Embryonic facial prominence (tissue), 1 donor: ENCODE results near the gene OSBPL10.

Source experiments
- DNase-seq: peaks from one replicate; pipeline ENCODE4 v3.0.0-alpha.2; 2016; ENCODE audit errors: extremely low spot score

The OSBPL10 gene

GRCh38 chr3:31853580-31853979, 127.5 kb downstream of the OSBPL10 start:
- DNase-seq, result no peak

DNA sequence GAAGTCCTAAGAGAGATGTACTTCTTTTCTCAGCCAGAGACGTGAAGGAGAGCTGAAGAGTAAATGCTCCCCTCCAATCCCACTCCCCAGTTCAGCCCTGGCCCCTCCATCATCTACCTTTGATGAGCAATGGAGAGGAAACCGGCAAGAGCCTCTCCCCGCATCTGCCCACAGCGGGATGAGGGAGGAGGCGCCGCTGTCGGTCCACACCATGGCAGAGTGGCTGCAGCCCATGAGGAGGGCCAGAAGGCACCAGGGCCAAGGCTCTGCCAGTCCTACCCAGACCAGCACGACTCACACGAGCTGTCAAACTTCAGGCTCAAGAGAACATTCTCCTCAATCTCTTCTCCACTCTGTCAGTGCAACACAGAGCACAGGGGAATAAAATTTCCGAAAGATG, 129.8 kb downstream of the OSBPL10 start:
- no peak for DNase-seq

GRCh38 chr3:31848911-31849310, 132.2 kb downstream of the OSBPL10 start:
- DNase-seq, result no peak

GRCh38 chr3:31848163-31848818, 132.8 kb downstream of the OSBPL10 start:
- no peak for DNase-seq

GRCh38 chr3:31847760-31848159, 133.3 kb downstream of the OSBPL10 start:
- no peak for DNase-seq

- DNase-seq, result no peak
Observed at GRCh38 chr3:31841515-31841914, 139.5 kb downstream of the OSBPL10 start.

- no peak for DNase-seq
Observed at GRCh38 chr3:31840252-31840651, 140.8 kb downstream of the OSBPL10 start.

DNA sequence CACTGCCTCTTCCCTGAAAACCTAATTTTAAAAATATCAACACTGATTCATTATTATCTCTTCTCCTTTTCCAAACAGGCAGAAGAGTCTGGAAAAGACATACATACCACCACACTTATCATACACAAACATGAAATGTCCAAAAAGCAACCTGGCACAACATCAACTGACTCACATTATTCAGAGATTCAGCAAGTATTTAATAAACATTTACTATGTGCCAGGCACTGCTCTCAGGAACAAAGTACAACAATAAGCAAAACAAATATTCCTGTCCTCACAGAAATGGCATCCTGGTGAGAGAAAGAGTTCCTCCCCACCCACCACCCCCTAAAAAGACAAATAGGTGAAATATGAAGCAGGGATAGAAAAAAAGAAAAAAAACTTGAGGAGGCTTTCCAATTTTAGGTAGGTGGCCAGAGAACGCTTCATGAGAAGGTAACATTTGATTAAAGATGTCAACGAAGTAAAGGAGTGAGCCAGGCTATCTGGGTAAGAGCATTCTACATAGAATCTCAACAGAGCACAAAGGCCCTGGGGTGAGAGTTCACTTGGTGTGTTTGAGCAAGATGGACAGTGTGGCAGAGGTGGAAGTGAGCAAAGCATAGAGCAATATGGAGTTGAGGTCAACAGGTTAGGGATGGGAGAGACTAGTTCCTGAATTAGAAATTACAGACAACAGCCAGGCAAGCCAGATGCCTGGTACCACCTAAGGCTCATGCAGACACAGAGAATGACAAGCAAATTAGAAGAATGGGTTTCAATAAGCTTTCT, 141.7 kb downstream of the OSBPL10 start:
- no peak for DNase-seq

- no peak for DNase-seq
Observed at GRCh38 chr3:31836131-31837075, 144.7 kb downstream of the OSBPL10 start.

GRCh38 chr3:31833391-31834190, 147.5 kb downstream of the OSBPL10 start:
- no peak for DNase-seq

GRCh38 chr3:31832551-31832950, 148.5 kb downstream of the OSBPL10 start:
- DNase-seq, result no peak

DNA sequence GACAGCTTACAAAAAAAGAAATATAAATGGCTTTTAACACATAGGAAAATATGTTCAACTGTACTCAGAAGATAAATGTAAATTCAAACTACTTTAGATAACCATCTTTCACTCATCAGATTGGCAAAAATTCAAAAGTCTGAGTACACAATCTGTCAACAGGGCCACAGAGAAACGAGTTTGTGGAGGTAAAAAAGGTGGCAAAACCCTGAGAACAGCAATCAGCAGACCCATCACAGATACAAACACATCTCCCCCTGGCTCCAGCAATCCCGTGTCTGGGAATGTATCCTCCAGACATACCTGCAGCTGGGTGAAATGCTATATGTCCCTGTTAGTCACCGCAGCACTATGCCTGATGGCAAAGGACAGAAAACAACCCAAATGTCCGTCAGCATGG, 149.5 kb downstream of the OSBPL10 start:
- DNase-seq, result no peak

DNA sequence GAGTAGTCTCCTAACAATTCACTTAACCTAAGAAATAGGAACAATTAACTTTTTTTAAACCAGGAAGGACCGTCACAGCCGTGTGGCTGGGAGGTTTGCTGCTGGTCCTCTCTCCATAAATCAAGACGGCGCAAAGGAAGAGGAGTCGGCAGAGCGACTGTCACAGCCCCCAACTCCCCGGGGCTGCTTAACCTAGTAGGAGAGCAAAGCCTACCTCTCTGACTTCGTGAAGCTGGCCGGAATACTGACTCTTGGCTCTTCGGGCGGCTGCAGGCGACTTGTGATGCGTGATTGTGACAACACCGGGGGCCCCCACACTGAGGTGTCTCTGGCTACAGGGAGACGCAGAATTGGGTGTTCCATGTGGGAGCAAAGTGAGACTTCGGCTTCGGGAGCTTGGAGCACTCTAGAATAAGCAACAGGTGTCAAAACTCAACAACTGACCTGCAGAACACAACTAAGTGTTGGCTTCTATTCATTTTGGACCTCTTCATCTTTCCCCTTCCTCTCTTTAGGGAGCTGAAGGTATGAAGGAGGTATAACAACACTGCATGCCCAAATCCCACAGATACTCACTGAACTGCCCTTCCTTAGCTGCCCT, 151.1 kb downstream of the OSBPL10 start:
- no peak for DNase-seq

DNA sequence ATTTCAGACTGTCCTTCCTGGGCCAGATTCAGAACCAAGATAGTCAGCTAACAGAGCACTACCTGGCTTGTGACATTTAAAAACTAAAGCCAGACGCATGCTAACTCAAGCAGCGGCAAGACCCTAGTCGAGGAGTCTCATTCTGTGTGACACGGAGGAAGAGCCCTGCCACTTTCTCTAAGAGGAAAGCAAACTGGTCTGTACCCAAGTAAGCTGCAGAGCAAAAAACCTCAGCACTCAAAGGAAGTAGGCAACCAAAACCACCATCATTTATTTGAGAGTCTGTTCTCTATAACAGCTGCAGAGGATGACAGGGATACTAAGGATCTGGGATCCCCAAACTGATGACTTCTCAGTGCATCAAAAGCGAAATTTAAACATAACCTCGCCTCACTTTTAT, 152.1 kb downstream of the OSBPL10 start:
- no peak for DNase-seq

DNA sequence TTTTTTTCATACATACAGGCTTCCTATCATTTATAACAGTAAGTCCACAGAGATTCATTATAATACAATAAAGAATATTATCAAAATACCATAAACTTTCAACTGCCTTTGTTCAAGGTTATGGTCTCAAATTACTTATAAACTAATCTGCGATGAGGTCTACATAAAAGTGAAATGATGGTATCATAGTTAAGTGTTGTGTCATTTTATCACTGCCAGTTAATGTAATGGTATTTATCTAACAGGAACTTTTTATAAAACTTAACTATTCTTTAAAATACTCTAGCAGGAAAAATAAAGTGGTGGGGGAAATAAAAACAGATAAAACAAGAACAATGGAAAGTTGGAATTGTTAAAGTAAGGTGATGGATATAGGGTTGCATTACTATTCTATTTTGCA, 153.1 kb downstream of the OSBPL10 start:
- no peak for DNase-seq

- DNase-seq, result no peak
Observed at GRCh38 chr3:31823184-31823583, 157.9 kb downstream of the OSBPL10 start.

DNA sequence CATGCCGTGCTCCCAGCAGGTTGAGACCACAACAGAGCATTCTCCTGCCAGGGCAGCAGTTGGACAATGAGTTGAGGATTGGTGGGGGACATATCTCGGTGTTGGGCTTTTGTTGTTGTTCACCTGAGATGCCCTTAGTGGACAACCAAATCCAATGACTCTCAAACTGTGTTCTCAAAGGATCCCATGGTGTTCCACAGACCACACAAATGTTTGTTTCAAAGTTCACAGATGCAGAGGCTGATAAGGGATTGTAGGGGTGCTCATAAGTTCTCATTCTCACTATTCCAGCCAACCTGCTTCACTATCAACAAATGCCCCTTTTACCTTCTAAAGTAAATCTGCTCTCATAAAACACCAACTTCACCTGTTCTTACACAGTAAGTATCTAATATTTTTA, 159.9 kb downstream of the OSBPL10 start:
- DNase-seq, result no peak

DNA sequence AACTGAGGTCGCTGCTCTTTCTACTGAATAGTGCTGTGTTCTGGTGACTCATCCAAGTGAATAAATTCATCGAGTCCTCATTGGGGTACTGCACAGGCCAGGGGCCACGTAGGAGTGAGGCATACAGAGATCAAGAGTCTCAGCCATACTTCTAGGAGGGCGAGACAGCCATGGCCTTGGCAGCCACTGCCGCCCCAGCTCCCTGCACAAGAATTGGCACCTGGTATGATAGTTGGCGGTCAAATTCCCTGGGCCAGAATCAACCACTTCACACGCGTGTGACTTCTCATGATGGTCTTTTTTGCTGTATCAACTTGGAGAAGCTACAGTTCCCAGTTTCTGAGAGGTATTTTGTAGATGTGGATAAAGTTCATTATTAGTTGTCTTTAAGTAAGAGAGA, 161.6 kb downstream of the OSBPL10 start:
- DNase-seq, result no peak

GRCh38 chr3:31817411-31817966, 163.6 kb downstream of the OSBPL10 start:
- no peak for DNase-seq

- DNase-seq, result no peak
Observed at GRCh38 chr3:31815631-31816440, 165.2 kb downstream of the OSBPL10 start.
